ENCODE results near the gene ADGRL1. TPM values are rescaled to one million over a fixed set of nuclear protein-coding genes. Genes with fewer than 3 reads are reported as not detected.
A peak's percentile ranks its signal among the peaks of the same experiment; 100 is the strongest.

ADGRL1 gene
- total RNA-seq, 2 donors from 2014 or later: 70.8 to 82.6 TPM

- peaks cover 2% of the 10 kb centered on the region for H3K4me1 Mint-ChIP-seq
- H3K4me3 Mint-ChIP-seq: no peak overlapping the region
- Histone ChIP-seq H3K4me3 (ENCODE audit: low read length) (no peak overlapping the region), H3K27ac (ENCODE audit: low read depth, low read length) (peak overlapping the region; percentile 49), H3K36me3 (ENCODE audit: control insufficient read depth, insufficient read depth, low read length) (peaks cover 21% of the 10 kb centered on the region), H3K9me3 (ENCODE audit: control insufficient read depth, low read length) (no peaks in the 10 kb centered on the region), H3K27me3 (ENCODE audit: control insufficient read depth, insufficient read depth, low read length, poor library complexity, severe bottlenecking) (no peaks in the 10 kb centered on the region), H3K4me1 (ENCODE audit: control insufficient read depth, insufficient read depth, low read length) (peaks cover 4% of the 10 kb centered on the region), H3K9ac (ENCODE audit: extremely low read depth, low read length, poor library complexity, severe bottlenecking) (no peak overlapping the region)
- no peaks in the 10 kb centered on the region for H3K9me3 Mint-ChIP-seq
- peaks cover 36% of the 10 kb centered on the region for H3K36me3 Mint-ChIP-seq (ENCODE audit: low read depth)
- no peaks in the 10 kb centered on the region for H3K27me3 Mint-ChIP-seq (ENCODE audit: insufficient read depth)
- WGBS, 2 experiments (ENCODE audit: insufficient coverage in 1 of 2, insufficient read length in 1 of 2): 94 to 95% methylated on average over 13 to 25 of the region's 25 CpGs
- TF ChIP-seq, protein P1, sequence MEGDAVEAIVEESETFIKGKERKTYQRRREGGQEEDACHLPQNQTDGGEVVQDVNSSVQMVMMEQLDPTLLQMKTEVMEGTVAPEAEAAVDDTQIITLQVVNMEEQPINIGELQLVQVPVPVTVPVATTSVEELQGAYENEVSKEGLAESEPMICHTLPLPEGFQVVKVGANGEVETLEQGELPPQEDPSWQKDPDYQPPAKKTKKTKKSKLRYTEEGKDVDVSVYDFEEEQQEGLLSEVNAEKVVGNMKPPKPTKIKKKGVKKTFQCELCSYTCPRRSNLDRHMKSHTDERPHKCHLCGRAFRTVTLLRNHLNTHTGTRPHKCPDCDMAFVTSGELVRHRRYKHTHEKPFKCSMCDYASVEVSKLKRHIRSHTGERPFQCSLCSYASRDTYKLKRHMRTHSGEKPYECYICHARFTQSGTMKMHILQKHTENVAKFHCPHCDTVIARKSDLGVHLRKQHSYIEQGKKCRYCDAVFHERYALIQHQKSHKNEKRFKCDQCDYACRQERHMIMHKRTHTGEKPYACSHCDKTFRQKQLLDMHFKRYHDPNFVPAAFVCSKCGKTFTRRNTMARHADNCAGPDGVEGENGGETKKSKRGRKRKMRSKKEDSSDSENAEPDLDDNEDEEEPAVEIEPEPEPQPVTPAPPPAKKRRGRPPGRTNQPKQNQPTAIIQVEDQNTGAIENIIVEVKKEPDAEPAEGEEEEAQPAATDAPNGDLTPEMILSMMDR (conservative IDR thresholded peaks at IDR 0.05): no peak
- no peak for DNase-seq
- H3K27ac Mint-ChIP-seq: no peak overlapping the region
Measured at GRCh38 chr19:14160017-14160703, 45.8 kb downstream of the ADGRL1 start.

- H3K4me3 ChIP-seq (ENCODE audit: low read length): no peak overlapping the region
- H3K9me3 Mint-ChIP-seq: no peaks in the 10 kb centered on the region
- no peak overlapping the region for H3K9ac ChIP-seq (ENCODE audit: extremely low read depth, low read length, poor library complexity, severe bottlenecking)
- DNase-seq: no peak
- no peak overlapping the region for H3K4me3 Mint-ChIP-seq
- TF ChIP-seq, protein P1 (conservative IDR thresholded peaks at IDR 0.05): no peak
- 93 to 94% methylated on average over 9 to 12 of the region's 12 CpGs for WGBS, 2 experiments (ENCODE audit: insufficient coverage in 1 of 2, insufficient read length in 1 of 2)
- H3K27ac Mint-ChIP-seq: no peak overlapping the region
- H3K27me3 Mint-ChIP-seq (ENCODE audit: insufficient read depth): no peaks in the 10 kb centered on the region
- peaks cover 46% of the 10 kb centered on the region for H3K36me3 Mint-ChIP-seq (ENCODE audit: low read depth)
- H3K27me3 ChIP-seq (ENCODE audit: control insufficient read depth, insufficient read depth, low read length, poor library complexity, severe bottlenecking): no peaks in the 10 kb centered on the region
- H3K4me1 Mint-ChIP-seq: peaks cover 2% of the 10 kb centered on the region
- H3K4me1 ChIP-seq (ENCODE audit: control insufficient read depth, insufficient read depth, low read length): peaks cover 4% of the 10 kb centered on the region
- H3K27ac ChIP-seq (ENCODE audit: low read depth, low read length): no peak overlapping the region
- no peaks in the 10 kb centered on the region for H3K9me3 ChIP-seq (ENCODE audit: control insufficient read depth, low read length)
- H3K36me3 ChIP-seq (ENCODE audit: control insufficient read depth, insufficient read depth, low read length): peaks cover 25% of the 10 kb centered on the region
Measured at GRCh38 chr19:14159059-14159458, 46.9 kb downstream of the ADGRL1 start.

DNA sequence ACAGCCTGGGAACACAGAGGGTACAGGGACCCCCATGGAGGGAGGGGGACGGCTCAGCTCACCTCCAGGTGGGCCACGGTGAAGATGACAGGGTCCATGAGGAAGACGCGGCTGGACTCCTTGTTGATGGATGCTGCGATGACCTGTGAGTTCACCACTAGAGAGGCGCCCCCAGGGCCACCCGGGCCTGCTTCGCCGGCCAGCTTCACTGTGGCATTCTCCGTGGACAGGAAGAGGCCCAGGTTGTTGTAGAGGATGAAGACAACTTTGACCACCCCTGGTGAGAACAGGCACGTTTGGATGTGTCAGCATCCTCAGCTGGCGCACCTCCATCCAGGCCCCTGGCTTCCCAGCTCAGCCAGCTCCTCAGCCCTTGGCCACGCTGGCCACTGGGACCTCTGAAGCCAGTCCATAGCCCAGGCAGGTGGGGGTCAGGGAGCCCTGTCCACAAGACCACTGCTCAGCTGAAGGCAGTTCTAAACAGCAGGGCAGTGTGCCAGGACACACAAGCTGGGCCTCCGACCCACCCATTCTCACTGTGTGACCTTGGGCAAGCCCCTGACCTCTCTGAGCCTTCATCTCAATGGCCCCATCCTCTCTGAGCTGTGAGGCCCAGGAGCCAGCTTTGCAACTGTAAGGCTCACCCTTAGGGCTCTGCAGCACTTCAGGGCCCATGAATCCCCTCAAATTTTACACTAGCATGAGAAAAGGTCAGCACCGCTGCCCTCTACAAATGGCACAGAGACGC, 47.5 kb downstream of the ADGRL1 start:
- Mint-ChIP-seq H3K27ac (no peak overlapping the region), H3K4me1 (peaks cover 2% of the 10 kb centered on the region), H3K4me3 (no peak overlapping the region), H3K36me3 (ENCODE audit: low read depth) (peaks cover 46% of the 10 kb centered on the region), H3K9me3 (no peaks in the 10 kb centered on the region), H3K27me3 (ENCODE audit: insufficient read depth) (no peaks in the 10 kb centered on the region)
- H3K27ac ChIP-seq (ENCODE audit: low read depth, low read length): no peak overlapping the region
- peaks cover 25% of the 10 kb centered on the region for H3K36me3 ChIP-seq (ENCODE audit: control insufficient read depth, insufficient read depth, low read length)
- TF ChIP-seq, protein P1 (conservative IDR thresholded peaks at IDR 0.05): no peak
- H3K9me3 ChIP-seq (ENCODE audit: control insufficient read depth, low read length): no peaks in the 10 kb centered on the region
- H3K27me3 ChIP-seq (ENCODE audit: control insufficient read depth, insufficient read depth, low read length, poor library complexity, severe bottlenecking): no peaks in the 10 kb centered on the region
- WGBS, 2 experiments (ENCODE audit: insufficient coverage in 1 of 2, insufficient read length in 1 of 2): 90 to 91% methylated on average over 8 to 16 of the region's 16 CpGs
- DNase-seq: no peak
- peaks cover 4% of the 10 kb centered on the region for H3K4me1 ChIP-seq (ENCODE audit: control insufficient read depth, insufficient read depth, low read length)
- H3K9ac ChIP-seq (ENCODE audit: extremely low read depth, low read length, poor library complexity, severe bottlenecking): no peak overlapping the region
- no peak overlapping the region for H3K4me3 ChIP-seq (ENCODE audit: low read length)

Data from endodermal cell (in vitro differentiated cells).